ENCODE measurements around the gene OXLD1. TPM values are rescaled to one million over a fixed set of nuclear protein-coding genes. Genes with fewer than 3 reads are reported as not detected.

The OXLD1 gene
- total and polyA plus RNA-seq, 10 of the 15 experiments (the other 5 are each of a cell fraction or from before 2014, with no cell fraction given) = 4.6 to 89.5 (median 39.8) TPM

- H3K36me3 ChIP-seq (ENCODE audit: control insufficient read depth in 2 of 2, insufficient read depth in 2 of 2, low read length in 1 of 2) = peaks cover under 1 to 8% of the 10 kb centered on the region in 2 experiments; a peak in 2 of 4 replicates
- RAD21 ChIA-PET (ENCODE audit: unreplicated experiment) = no interaction called here
- POLR2A ChIA-PET = interaction anchor here (0.6 kb wide), 2 partner anchors 12 to 53 kb away, joined by 3 to 4 read pairs; no protein-coding TSS in a partner anchor
- 81% methylated on average over 7 of the region's 7 CpGs for WGBS (ENCODE audit: insufficient coverage, insufficient replicate concordance, low lambda C conversion rate, missing lambda C conversion rate)
- H3K9ac ChIP-seq (ENCODE audit: control insufficient read depth, insufficient read depth, low read length) = no peak overlapping the region
- H3K9me3 ChIP-seq (replicated peaks; ENCODE audit: control insufficient read depth, insufficient read depth, low read length) = no peaks in the 10 kb centered on the region; the same call in 2 of the 3 replicates
- BruUV-seq (replicated peaks) = no TSS peak
- H4K20me1 ChIP-seq (ENCODE audit: control insufficient read depth, insufficient read depth) = no peaks in the 10 kb centered on the region
- in situ Hi-C loops (cut with MboI) = no loop called here
- intact Hi-C loops (cut with micrococcal nuclease; ENCODE audit: unreplicated experiment) = no loop called here
- ATAC-seq (no peak), FAIRE-seq (no peak), DNase-seq (ENCODE audit: low read depth, low spot score) (no peak)
- SMC1A ChIA-PET (ENCODE audit: uncharacterized antibody, unreplicated experiment) = interaction anchor here (0.7 kb wide), 1 partner anchor 31 kb away, joined by 3 read pairs; no protein-coding TSS in a partner anchor
- H3K27me3 ChIP-seq (replicated peaks in 1 of 2; ENCODE audit: control insufficient read depth in 2 of 2, insufficient read depth in 2 of 2, low read length in 1 of 2) = no peaks in the 10 kb centered on the region
- no peak overlapping the region for H3K27ac ChIP-seq (ENCODE audit: control insufficient read depth, insufficient read depth)
- H3K4me2 ChIP-seq (ENCODE audit: control insufficient read depth, insufficient read depth) = no peak overlapping the region
- H3K4me1 ChIP-seq (ENCODE audit: control insufficient read depth, insufficient read depth, low read length) = peaks cover 4% of the 10 kb centered on the region
- H3K79me2 ChIP-seq (ENCODE audit: control insufficient read depth, insufficient read depth, low read length) = peaks cover 32% of the 10 kb centered on the region
- H3K4me3 ChIP-seq = no peak overlapping the region
- no peak for TF ChIP-seq RCOR1 (conservative IDR thresholded peaks at IDR 0.05; ENCODE audit: low read depth, low read length)
- TF ChIP-seq MTA3 (IDR thresholded peaks at IDR 0.05; ENCODE audit: borderline replicate concordance, low read length) = no peak
- TF ChIP-seq BHLHE40 (IDR thresholded peaks at IDR 0.05; ENCODE audit: borderline replicate concordance in 1 of 2, low read depth in 2 of 2, low read length in 1 of 2) = no peak
- TF ChIP-seq SIN3A (IDR thresholded peaks at IDR 0.05; ENCODE audit: low read depth, low read length) = no peak
- TF ChIP-seq HDAC2 (IDR thresholded peaks at IDR 0.05) = no peak
- TF ChIP-seq, protein P1, sequence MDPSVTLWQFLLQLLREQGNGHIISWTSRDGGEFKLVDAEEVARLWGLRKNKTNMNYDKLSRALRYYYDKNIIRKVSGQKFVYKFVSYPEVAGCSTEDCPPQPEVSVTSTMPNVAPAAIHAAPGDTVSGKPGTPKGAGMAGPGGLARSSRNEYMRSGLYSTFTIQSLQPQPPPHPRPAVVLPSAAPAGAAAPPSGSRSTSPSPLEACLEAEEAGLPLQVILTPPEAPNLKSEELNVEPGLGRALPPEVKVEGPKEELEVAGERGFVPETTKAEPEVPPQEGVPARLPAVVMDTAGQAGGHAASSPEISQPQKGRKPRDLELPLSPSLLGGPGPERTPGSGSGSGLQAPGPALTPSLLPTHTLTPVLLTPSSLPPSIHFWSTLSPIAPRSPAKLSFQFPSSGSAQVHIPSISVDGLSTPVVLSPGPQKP (IDR thresholded peaks at IDR 0.05; ENCODE audit: low read depth, low read length) = no peak
- no peak for TF ChIP-seq CEBPB (IDR thresholded peaks at IDR 0.05; ENCODE audit: borderline replicate concordance in 1 of 2, low read depth in 2 of 2, low read length in 2 of 2)
- TF ChIP-seq, protein P2, sequence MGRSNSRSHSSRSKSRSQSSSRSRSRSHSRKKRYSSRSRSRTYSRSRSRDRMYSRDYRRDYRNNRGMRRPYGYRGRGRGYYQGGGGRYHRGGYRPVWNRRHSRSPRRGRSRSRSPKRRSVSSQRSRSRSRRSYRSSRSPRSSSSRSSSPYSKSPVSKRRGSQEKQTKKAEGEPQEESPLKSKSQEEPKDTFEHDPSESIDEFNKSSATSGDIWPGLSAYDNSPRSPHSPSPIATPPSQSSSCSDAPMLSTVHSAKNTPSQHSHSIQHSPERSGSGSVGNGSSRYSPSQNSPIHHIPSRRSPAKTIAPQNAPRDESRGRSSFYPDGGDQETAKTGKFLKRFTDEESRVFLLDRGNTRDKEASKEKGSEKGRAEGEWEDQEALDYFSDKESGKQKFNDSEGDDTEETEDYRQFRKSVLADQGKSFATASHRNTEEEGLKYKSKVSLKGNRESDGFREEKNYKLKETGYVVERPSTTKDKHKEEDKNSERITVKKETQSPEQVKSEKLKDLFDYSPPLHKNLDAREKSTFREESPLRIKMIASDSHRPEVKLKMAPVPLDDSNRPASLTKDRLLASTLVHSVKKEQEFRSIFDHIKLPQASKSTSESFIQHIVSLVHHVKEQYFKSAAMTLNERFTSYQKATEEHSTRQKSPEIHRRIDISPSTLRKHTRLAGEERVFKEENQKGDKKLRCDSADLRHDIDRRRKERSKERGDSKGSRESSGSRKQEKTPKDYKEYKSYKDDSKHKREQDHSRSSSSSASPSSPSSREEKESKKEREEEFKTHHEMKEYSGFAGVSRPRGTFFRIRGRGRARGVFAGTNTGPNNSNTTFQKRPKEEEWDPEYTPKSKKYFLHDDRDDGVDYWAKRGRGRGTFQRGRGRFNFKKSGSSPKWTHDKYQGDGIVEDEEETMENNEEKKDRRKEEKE (IDR thresholded peaks at IDR 0.05) = no peak
- TF ChIP-seq POLR2AphosphoS2 (IDR thresholded peaks at IDR 0.05; ENCODE audit: low read depth, low read length) = no peak
- TF ChIP-seq USF1 (IDR thresholded peaks at IDR 0.05; ENCODE audit: borderline replicate concordance, extremely low read length, insufficient read depth, low read depth, low read length) = no peak
- no peak for TF ChIP-seq LARP7 (IDR thresholded peaks at IDR 0.05)
- TF ChIP-seq CTCF (IDR thresholded peaks at IDR 0.05 in 2 of 3, conservative IDR thresholded peaks at IDR 0.05 in 1 of 3; ENCODE audit: control insufficient read depth in 2 of 3, extremely low read depth in 1 of 3, insufficient read depth in 1 of 3, low read depth in 3 of 3, low read length in 3 of 3) = no peak
- TF ChIP-seq PAX8 (IDR thresholded peaks at IDR 0.05) = no peak
- TF ChIP-seq PBX3 (IDR thresholded peaks at IDR 0.05; ENCODE audit: insufficient replicate concordance, low read depth, low read length) = no peak
- TF ChIP-seq ZNF207 (IDR thresholded peaks at IDR 0.05; ENCODE audit: borderline replicate concordance) = no peak
- CTCF ChIA-PET = interaction anchor here (1.2 kb wide), 1 partner anchor 30 kb away, joined by 5 read pairs; no protein-coding TSS in a partner anchor
- H2AFZ ChIP-seq (ENCODE audit: control insufficient read depth, low read depth, low read length) = no peak overlapping the region
These were observed 34.9 kb downstream of the OXLD1 start for GRCh38 chr17:81631482-81631881.

Data from GM12878 (cell line).